HepG2 (cell line): ENCODE results near the gene B3GALT6. TPM values are rescaled to one million over a fixed set of nuclear protein-coding genes. Genes with fewer than 3 reads are reported as not detected.

Experiments used
- ATAC-seq: fragments of 200-7000 bp; cut with Tn5 transposase; 3 replicates; pipeline ENCODE4 v1.9.1; 2020; ENCODE audit warnings: mild to moderate bottlenecking, moderate library complexity
- BruUV-seq: library from RNA; stranded (reverse); fragments of 400-500 nt; replicated peaks from 2 replicates; lab custom pipeline; 2021; lab: Mats Ljungman, UMichigan
- CTCF ChIA-PET: fragments of 300-600 bp; formaldehyde crosslinking; extraction: SDS; loops from one replicate; lab custom pipeline; 2021; ENCODE audit warnings: low total read pairs, inconsistent platforms, low intra/inter-chr PET ratio; lab: Yijun Ruan, JAX
- POLR2A ChIA-PET: fragments of 350-600 bp; sonication (Branson Sonifier 250); formaldehyde crosslinking; loops from one replicate; lab custom pipeline; 2020; ENCODE audit warnings: antibody characterized with exemption, inconsistent platforms; lab: Yijun Ruan, JAX
- DNase-seq: peaks from one replicate; pipeline ENCODE4 v3.0.0-alpha.2; 2015; ENCODE audit warnings: low spot score
- FAIRE-seq: peaks from 3 replicates; lab custom pipeline; 2011; peaks lifted over from hg19 to GRCh38; lab: Jason Lieb, UNC
- H2AFZ ChIP-seq: one replicate; pipeline ENCODE4 v1.6.1; 2011; ENCODE audit warnings: low read length, inconsistent platforms
- H3K27ac ChIP-seq: fragments of 300-600 bp; 3 replicates; pipeline ENCODE4 v1.8.0; 2011; ENCODE audit warnings: mixed run types, mild to moderate bottlenecking, mixed read lengths, low read length, inconsistent platforms; ENCODE audit not compliant: insufficient read depth; ENCODE audit errors: extremely low read length
- H3K27me3 ChIP-seq, 2 experiments: fragments of 200-600 bp in 1 of 2; 2 replicates in 1 of 2; 3 replicates in 1 of 2; pipeline versions ENCODE4 v1.6.0 to v1.8.0; 2011; ENCODE audit warnings: low read length in 2 of 2, mild to moderate bottlenecking in 2 of 2, moderate library complexity in 2 of 2, inconsistent platforms in 1 of 2; ENCODE audit not compliant: insufficient read depth in 2 of 2, control insufficient read depth in 1 of 2
- H3K36me3 ChIP-seq, 2 experiments: fragments of 200-600 bp in 1 of 2; replicated peaks in 1 of 2; 2 replicates in 1 of 2; 3 replicates in 1 of 2; pipeline versions ENCODE4 v1.5.1 to v1.8.0; 2011; ENCODE audit warnings: low read length in 2 of 2, inconsistent platforms in 1 of 2; ENCODE audit not compliant: insufficient read depth in 2 of 2, control insufficient read depth in 1 of 2
- H3K4me1 ChIP-seq: 2 replicates; pipeline ENCODE4 v1.5.1; 2012; ENCODE audit warnings: low read length, inconsistent platforms; ENCODE audit not compliant: insufficient read depth
- H3K4me2 ChIP-seq: 2 replicates; pipeline ENCODE4 v1.6.0; 2011; ENCODE audit warnings: low read depth, low read length, inconsistent platforms
- H3K4me3 ChIP-seq, 3 experiments: fragments of 200-600 bp in 1 of 3; sonication (generic), shearing (Covaris generic) in 1 of 3; replicated peaks in 1 of 3; 2 replicates each; pipeline ENCODE4 v1.5.1; 2011 to 2016; ENCODE audit warnings: low read length in 3 of 3, inconsistent platforms in 2 of 3, low read depth in 2 of 3, mild to moderate bottlenecking in 2 of 3, control low read depth in 1 of 3, mixed read lengths in 1 of 3; ENCODE audit not compliant: insufficient read depth in 1 of 3
- H3K79me2 ChIP-seq: one replicate; pipeline ENCODE4 v1.6.1; 2011; ENCODE audit warnings: low read length, inconsistent platforms; ENCODE audit not compliant: insufficient read depth
- H3K9ac ChIP-seq: 2 replicates; pipeline ENCODE4 v1.6.0; 2011; ENCODE audit warnings: mild to moderate bottlenecking, low read depth, low read length, inconsistent platforms; ENCODE audit not compliant: insufficient read depth
- H3K9me3 ChIP-seq: 2 replicates; pipeline ENCODE4 v1.5.1; 2012; ENCODE audit warnings: mild to moderate bottlenecking, low read length
- H4K20me1 ChIP-seq: 2 replicates; pipeline ENCODE4 v1.6.0; 2011; ENCODE audit warnings: inconsistent platforms, mild to moderate bottlenecking, low read length, moderate library complexity; ENCODE audit not compliant: insufficient read depth
- ATF4 ChIP-seq, 2 experiments: fragments of 450-650 bp in 1 of 2; sonication (generic) in 1 of 2; formaldehyde crosslinking; IDR thresholded peaks; 2 replicates each; pipeline versions ENCODE4 v1.5.0 to v1.8.0; 2020 to 2022; ENCODE audit warnings: mild to moderate bottlenecking in 1 of 2, missing genetic modification reagents in 1 of 2
- CBX5 ChIP-seq: sonication (generic); formaldehyde crosslinking; IDR thresholded peaks from 2 replicates; pipeline ENCODE4 v1.4.0; 2020; ENCODE audit warnings: missing genetic modification reagents, borderline replicate concordance
- GABPA ChIP-seq, 2 experiments: IDR thresholded peaks; 2 replicates each; pipeline ENCODE4 v1.6.1; 2011 to 2016; ENCODE audit warnings: low read depth in 2 of 2, low read length in 1 of 2, missing biosample characterization in 1 of 2, missing genetic modification characterization in 1 of 2
- TAF15 ChIP-seq: fragments of 200-400 bp; formaldehyde crosslinking; IDR thresholded peaks from one replicate; pipeline ENCODE4 v1.6.1; 2018; ENCODE audit warnings: mild to moderate bottlenecking, low read depth, low read length; ENCODE audit not compliant: poor library complexity, severe bottlenecking
- TOE1 ChIP-seq: sonication (generic); formaldehyde crosslinking; IDR thresholded peaks from 2 replicates; pipeline ENCODE4 v1.4.0; 2020; ENCODE audit warnings: mild to moderate bottlenecking, missing genetic modification reagents
- ZBTB25 ChIP-seq: IDR thresholded peaks from 2 replicates; pipeline ENCODE4 v1.6.1; 2018; ENCODE audit warnings: missing genetic modification reagents
- ZNF563 ChIP-seq: sonication (generic); formaldehyde crosslinking; IDR thresholded peaks from 2 replicates; pipeline ENCODE4 v1.8.0; 2022; ENCODE audit warnings: mild to moderate bottlenecking, moderate library complexity, missing genetic modification reagents
- WGBS: methylation state at CpG from one replicate; pipeline ENCODE4 v1.1.6; 2017; ENCODE audit warnings: low lambda C conversion rate; 5-methylcytosine and 5-hydroxymethylcytosine counted together
- in situ Hi-C: cut with HindIII; loops from 2 replicates; pipeline ENCODE4 v1.10.0; 2017; ENCODE audit warnings: low pct_unique_long_range_greater_than_20kb; ENCODE audit not compliant: extremely low pct_ligation_motif_present
- intact Hi-C: fragments of 100-400 bp; cut with micrococcal nuclease; formaldehyde crosslinking; loops from one replicate; pipeline ENCODE4 v1.10.0; 2022; ENCODE audit not compliant: unreplicated experiment
- polyA plus RNA-seq, 8 experiments: library from polyadenylated mRNA; depleted of rRNA in 3 of 8; stranded (reverse) in 7 of 8; unstranded in 1 of 8; fragments of >200 nt; fragmentation: Illumina TruSeq in 4 of 8; extraction: Trizol in 4 of 8; gene quantifications; 2 replicates each; pipeline versions ENCODE4 v1.2.1 to v1.2.3, GENCODE V29; 2011 to 2016; ENCODE audit warnings: low read depth in 4 of 8, missing spikeins in 1 of 8, mixed read lengths in 1 of 8; ENCODE audit not compliant: insufficient read depth in 1 of 8
- total RNA-seq, 5 experiments: library from RNA; depleted of rRNA; stranded (reverse); fragments of >200 nt; fragmentation: Illumina TruSeq; extraction: Trizol; gene quantifications; 2 replicates each; pipeline ENCODE4 v1.2.3, GENCODE V29; 2016; ENCODE audit warnings: low read depth in 1 of 5

B3GALT6 gene
- total and polyA plus RNA-seq, 2 of the 13 experiments (the other 11 are each of a cell fraction or from before 2014, with no cell fraction given) = 3.9 to 14.2 TPM

GRCh38 chr1:1212780-1213344, 19.2 kb upstream of the B3GALT6 start:
- Histone ChIP-seq H3K9ac (no peak overlapping the region), H3K4me1 (no peaks in the 10 kb centered on the region), H3K36me3 (peaks cover 0 to 9% of the 10 kb centered on the region in 2 experiments; a peak in 1 of 5 replicates), H2AFZ (no peak overlapping the region), H4K20me1 (no peaks in the 10 kb centered on the region), H3K9me3 (no peaks in the 10 kb centered on the region), H3K27me3 (peaks cover 5 to 48% of the 10 kb centered on the region in 2 experiments; a peak in 3 of 5 replicates), H3K4me2 (no peak overlapping the region), H3K79me2 (no peaks in the 10 kb centered on the region), H3K4me3 (no peak overlapping the region), H3K27ac (no peak overlapping the region)
- ATAC-seq (peak; percentile 32), DNase-seq (no peak), FAIRE-seq (no peak)
- WGBS = no CpG with 5 or more reads among the region's 24 CpGs
- no peak for TF ChIP-seq ZBTB25 (CRISPR knock-in tag)
- no peak for TF ChIP-seq ZNF563 (CRISPR knock-in tag)
- TF ChIP-seq TAF15 = no peak
- TF ChIP-seq ATF4 (CRISPR knock-in tag; IDR thresholded peaks at IDR 0.05) = no peak
- TF ChIP-seq GABPA (IDR thresholded peaks at IDR 0.05; ENCODE audit: low read depth, low read length) = no peak
- peak; percentile 46; the same call in 1 of the 2 replicates for TF ChIP-seq GABPA (CRISPR knock-in tag; IDR thresholded peaks at IDR 0.05; ENCODE audit: low read depth)
- TF ChIP-seq TOE1 (CRISPR knock-in tag) = no peak
- no peak for TF ChIP-seq CBX5 (CRISPR knock-in tag)
- intact Hi-C loops (no loop called here), in situ Hi-C loops (no loop called here)
- ChIA-PET CTCF (no interaction called here), POLR2A (no interaction called here)
- BruUV-seq = no TSS peak
